Muscle of arm (tissue), 12 donors: ENCODE data around the gene DENND1A. TPM values are rescaled to one million over a fixed set of nuclear protein-coding genes. Genes with fewer than 3 reads are reported as not detected.

ENCODE experiments used
- DNase-seq: peaks from one replicate; pipeline ENCODE4 v3.0.0-alpha.2; 2013
- polyA plus RNA-seq, 12 donors: library from polyadenylated mRNA; unstranded; fragments of 120-200 nt; gene quantifications; one replicate each; pipeline ENCODE4 v1.2.1, GENCODE V29; 2013; ENCODE audit not compliant: insufficient read length in 12 of 12

DENND1A gene
- polyA plus RNA-seq, 12 donors, result 12.7 to 19.4 (median 13.7) TPM; not detected in 1

- no peak for DNase-seq
Observed at GRCh38 chr9:123505496-123505895, 424.4 kb downstream of the DENND1A start.

- DNase-seq, result no peak
Observed at GRCh38 chr9:123500336-123500735, 429.6 kb downstream of the DENND1A start.

GRCh38 chr9:123497830-123498229 lies 432.1 kb downstream of the DENND1A start:
- no peak for DNase-seq

DNA sequence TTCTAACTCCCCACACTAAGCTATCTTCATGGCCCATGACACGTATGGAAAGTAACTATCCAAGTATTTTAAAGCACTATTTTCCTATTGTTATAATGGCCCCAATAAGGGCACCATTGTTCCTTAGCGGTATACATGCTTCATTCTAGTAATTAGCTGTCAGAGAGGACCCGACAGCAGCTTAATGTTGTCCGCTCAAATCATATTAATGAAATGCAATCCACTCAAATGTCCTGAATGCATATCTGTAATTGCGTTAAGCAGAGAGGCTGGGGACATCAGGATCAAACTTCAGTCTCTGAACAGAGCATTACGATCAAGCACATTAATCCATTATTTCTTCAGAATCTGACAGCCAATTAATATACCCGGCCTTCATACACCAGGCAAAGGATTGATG lies 434.2 kb downstream of the DENND1A start:
- no peak for DNase-seq

DNA sequence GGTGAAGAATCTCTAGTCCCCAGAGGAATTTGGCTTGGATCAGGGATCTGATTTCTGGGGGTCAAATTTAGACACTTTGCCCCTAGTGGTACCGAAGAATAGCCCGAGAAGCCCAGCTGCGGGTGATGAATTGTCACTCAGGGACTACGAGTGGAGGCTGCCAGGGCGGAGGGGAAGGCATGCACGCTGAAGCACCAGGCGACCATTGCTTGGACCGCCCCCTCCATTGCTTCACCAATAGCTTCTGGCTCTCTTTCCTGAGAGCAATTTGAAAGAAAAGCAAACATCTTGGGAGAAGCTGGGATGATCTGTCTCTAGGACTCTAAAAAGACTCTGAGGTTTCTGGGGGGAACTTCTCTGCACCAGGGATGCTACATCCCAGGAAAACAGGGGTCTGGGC lies 436.3 kb downstream of the DENND1A start:
- DNase-seq, result no peak

DNA sequence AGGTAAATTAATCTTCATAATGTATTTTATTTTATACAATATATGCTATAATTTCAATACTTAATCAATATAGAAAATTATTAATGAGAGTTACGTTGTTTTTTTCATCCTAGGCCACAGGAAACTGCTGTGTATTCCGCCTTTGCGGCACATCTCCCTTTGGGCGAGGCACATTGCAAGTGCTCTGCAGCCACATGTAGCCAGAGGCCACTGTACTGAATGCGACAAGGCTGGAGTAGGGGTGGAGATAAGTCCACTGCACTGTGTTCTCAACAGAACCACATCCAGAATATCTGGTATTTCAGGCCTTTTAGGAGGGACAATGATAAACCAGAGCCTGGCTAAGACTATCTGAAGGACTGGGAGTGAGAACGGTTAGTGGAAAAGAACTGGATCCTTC lies 439.2 kb downstream of the DENND1A start:
- no peak for DNase-seq

DNA sequence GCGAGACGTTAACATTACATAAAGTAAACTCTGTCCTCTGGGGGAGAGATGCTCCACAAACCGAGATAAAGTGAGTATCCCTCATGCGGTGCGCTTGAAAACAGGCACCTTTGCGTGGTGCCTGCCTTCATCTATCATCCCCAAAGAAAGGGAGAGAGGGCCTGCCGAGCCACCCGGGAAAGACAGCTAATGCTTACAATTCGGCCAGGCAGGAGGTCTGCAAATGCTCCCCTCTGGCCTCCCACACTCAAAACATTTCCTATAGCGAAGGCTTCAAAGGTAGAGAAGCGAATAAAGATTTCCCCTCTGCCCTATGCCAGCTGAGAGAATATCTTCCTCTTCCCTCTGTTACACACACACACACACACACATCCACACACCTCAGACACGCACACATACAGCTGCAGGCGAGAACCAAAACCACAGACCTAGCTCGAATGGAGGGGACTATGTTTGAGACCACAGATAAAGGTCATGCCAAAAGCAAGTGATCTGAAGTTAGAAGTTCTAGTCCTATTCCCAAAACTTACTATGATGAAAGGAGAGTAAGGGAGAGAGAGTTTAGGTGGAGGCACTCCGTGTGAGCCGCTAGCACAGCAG lies 441.1 kb downstream of the DENND1A start:
- no peak for DNase-seq

GRCh38 chr9:123487944-123488548 lies 441.9 kb downstream of the DENND1A start:
- DNase-seq, result no peak

GRCh38 chr9:123486431-123486830 lies 443.5 kb downstream of the DENND1A start:
- DNase-seq, result no peak

GRCh38 chr9:123485216-123485615 lies 444.7 kb downstream of the DENND1A start:
- DNase-seq, result no peak

DNA sequence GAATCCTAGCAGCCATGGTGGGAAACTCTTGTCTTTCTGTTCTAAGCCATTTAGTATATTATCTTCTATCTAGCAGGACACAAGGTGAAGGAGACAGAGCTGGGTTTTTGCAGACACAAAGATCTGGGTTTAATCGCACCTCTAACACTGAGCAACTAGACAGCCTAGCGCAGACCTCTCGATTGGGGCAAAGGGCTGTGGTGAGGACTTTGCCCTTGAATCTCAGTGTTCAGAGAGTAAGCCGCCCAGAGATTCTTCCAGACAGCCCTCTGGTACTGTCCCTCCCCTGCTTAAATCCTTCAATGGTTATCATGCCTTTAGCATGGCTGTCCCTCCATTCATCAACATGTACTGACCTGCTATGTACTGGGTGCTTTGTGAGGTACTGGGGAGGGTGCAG lies 445.8 kb downstream of the DENND1A start:
- DNase-seq, result no peak

GRCh38 chr9:123483191-123483803 lies 446.6 kb downstream of the DENND1A start:
- DNase-seq, result no peak

GRCh38 chr9:123482295-123482968 lies 447.5 kb downstream of the DENND1A start:
- DNase-seq, result no peak

- DNase-seq, result no peak
Observed at GRCh38 chr9:123481209-123481865, 448.6 kb downstream of the DENND1A start.

DNA sequence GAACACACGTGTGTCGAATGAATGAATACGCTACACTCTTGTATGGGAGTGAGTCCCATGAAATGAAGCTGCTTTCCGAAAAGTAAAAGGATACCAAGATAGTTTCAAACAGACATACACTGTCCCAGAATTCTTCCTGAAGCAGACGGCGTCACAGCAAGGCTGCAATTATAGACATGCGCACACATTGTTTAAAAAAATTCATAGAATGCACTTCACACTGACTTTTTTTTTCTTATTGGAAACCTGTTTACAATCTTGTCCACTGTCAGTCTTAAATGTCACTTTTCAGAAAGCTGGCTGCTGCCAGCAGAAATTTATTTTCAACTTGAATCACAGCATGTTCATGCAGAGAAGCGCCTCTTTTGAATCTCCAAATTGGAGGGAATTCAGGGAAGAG lies 449.1 kb downstream of the DENND1A start:
- DNase-seq, result no peak

GRCh38 chr9:123480096-123480495 lies 449.8 kb downstream of the DENND1A start:
- DNase-seq, result no peak

DNA sequence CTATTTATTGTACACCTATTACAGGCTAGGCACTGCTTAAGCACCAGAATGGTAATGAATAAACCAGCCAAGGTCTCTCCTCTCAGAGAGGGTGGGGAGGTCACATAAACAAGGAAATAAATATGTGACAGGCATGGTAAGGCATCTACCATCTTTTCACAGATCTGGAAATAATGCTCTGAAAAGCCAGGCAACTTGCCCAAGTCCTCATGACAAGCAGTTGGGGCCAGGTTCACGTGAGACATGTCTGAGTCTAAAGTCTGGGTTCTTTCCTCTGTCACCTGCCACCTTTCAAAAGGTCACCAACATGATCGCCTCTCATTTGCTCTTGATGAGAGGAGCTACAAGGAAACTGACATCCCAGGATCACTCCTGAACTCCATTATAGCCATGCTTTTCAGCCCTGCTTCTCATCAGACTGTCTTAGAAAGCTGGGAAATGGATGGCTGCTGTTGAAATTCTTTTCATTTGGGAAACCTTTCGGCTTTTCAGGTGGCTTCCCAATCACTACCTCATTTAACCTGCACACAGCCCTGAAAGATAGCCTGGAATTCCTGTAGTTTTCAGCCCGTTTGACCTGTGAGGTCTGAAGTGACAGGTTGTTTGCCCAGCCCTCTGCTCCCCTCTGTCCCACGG lies 450.8 kb downstream of the DENND1A start:
- no peak for DNase-seq

DNA sequence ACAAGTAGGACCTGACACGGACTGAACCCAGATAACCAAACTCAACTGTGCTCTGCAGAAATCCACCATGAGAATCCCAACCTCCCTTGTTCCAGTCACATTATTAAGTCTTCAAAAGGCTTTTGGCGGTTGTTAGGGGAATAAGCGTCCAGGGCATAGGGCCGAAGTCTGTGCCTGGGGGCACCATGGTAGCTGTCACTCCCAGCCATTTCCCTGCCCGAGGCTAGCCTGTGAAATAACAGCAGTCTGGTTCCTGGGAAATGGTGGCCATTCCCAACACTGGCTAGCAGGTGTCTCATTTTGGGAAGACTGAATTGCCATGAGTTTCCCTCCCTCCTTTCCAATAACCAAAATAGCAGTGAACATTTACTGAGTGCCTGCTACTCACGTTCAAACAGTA lies 451.8 kb downstream of the DENND1A start:
- DNase-seq, result no peak

- DNase-seq, result no peak
Observed at GRCh38 chr9:123475407-123475806, 454.5 kb downstream of the DENND1A start.

GRCh38 chr9:123472862-123473614 lies 456.9 kb downstream of the DENND1A start:
- no peak for DNase-seq
